A673 (cell line): ENCODE results near the gene CDC6.

Source experiments
- EZH2 ChIP-seq: fragments of 200-600 bp; sonication (generic); IDR thresholded peaks from 2 replicates; pipeline ENCODE4 v1.6.1; 2017; ENCODE audit warnings: borderline replicate concordance, low read depth, mild to moderate bottlenecking, mixed read lengths, antibody characterized with exemption, low read length; ENCODE audit not compliant: poor library complexity, severe bottlenecking
- TF ChIP-seq, protein P1 (sequence below): fragments of 300-800, 200-600 bp; sonication (generic); conservative IDR thresholded peaks from 2 replicates; pipeline ENCODE4 v1.5.1; 2017; ENCODE audit warnings: low read depth, mild to moderate bottlenecking, antibody characterized with exemption, low read length, moderate library complexity, mixed read lengths

DNA sequence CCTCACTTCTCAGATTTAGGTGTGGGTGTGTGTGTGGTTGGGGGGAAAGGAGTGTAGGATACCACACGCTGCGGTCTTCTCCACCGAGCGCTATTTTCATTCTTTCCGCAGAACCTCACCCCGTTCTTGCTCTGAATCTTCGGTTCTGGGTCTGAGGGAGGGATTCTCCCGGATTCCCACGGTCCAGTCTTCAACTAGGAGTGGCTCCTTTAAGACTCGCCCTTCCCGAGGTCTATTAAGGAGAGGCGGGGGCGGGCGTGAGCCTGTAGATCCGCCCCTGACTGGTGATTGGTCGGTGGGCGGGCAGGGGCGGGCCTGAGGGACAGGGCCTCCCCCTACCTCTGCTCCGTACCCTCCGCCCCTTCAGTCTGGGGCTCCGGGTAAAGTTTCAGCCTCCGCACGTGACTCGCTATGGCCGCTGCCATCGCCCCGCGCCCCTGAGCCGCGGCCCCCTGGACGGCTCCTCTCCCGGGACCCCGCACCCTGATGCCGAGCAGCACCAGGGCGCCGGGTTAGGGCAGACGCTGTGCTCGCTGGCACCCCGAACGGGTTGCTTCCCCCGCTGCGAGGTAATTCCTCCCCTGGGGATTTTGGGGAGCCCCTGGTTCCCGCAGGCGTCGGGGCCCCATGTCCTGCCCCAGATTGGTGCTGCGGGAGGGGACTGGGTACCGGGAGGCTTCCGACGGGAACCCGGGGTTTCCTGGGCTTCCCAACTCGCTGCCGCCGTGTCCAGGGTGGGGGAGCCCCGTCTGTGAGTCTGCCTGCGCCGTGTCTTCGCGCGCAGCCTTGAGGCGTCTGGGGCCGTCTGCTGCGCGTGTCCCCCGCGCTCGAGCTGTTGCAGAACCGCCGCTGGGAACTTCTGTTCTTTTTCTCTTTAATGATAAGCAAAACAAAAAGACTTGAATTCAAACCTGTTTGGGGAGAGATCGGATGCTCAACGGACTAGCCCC is 30.5 kb downstream of the CDC6 start:
- TF ChIP-seq, protein P1, sequence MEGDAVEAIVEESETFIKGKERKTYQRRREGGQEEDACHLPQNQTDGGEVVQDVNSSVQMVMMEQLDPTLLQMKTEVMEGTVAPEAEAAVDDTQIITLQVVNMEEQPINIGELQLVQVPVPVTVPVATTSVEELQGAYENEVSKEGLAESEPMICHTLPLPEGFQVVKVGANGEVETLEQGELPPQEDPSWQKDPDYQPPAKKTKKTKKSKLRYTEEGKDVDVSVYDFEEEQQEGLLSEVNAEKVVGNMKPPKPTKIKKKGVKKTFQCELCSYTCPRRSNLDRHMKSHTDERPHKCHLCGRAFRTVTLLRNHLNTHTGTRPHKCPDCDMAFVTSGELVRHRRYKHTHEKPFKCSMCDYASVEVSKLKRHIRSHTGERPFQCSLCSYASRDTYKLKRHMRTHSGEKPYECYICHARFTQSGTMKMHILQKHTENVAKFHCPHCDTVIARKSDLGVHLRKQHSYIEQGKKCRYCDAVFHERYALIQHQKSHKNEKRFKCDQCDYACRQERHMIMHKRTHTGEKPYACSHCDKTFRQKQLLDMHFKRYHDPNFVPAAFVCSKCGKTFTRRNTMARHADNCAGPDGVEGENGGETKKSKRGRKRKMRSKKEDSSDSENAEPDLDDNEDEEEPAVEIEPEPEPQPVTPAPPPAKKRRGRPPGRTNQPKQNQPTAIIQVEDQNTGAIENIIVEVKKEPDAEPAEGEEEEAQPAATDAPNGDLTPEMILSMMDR: no peak
- TF ChIP-seq EZH2: no peak
